CD4-positive, alpha-beta T cell treated with Interleukin-12 subunit alpha and Interleukin-12 subunit beta, for 1 hour (primary cell): ENCODE results near the gene SPARCL1.
"Not testable (repeated sequence)": the region's sequence is repeated elsewhere in the genome, so short reads cannot be mapped to it uniquely, and the experiment has no call there.

Experiments
- DNase-seq: peaks from one replicate; pipeline ENCODE4 v3.0.0-alpha.2; 2020

The SPARCL1 gene

DNA sequence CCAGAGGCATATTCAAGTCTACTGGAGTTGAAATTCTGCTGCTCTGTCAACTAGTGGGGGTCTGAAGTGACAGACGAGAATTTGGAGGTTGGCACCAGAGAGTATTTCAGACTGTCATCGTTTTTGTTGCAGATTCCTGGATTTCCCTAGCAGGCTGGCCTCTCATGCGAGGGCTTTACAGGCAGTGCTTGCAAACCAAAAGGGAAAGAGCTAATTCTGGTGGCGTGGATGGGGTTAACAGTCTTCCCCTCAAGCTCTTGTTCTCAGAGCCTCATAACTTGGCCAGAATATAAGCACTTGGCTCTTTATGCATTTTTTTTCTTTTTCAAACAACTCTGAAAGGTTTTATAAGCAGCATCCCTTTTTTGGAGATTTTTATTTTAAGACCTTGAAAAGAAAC lies at the start of gene SPARCL1:
TSS of gene SPARCL1 (minus strand) at position 190 of the 400 bp plus-strand sequence. CDS start 29,802 bp downstream, outside the sequence.
- DNase-seq: no peak

- DNase-seq: no peak
Observed at GRCh38 chr4:87575983-87576382, 46.8 kb upstream of the SPARCL1 start.

- DNase-seq: no peak
Observed at GRCh38 chr4:87575408-87575807, 46.2 kb upstream of the SPARCL1 start.

GRCh38 chr4:87574996-87575395 lies 45.8 kb upstream of the SPARCL1 start:
- no peak for DNase-seq

DNA sequence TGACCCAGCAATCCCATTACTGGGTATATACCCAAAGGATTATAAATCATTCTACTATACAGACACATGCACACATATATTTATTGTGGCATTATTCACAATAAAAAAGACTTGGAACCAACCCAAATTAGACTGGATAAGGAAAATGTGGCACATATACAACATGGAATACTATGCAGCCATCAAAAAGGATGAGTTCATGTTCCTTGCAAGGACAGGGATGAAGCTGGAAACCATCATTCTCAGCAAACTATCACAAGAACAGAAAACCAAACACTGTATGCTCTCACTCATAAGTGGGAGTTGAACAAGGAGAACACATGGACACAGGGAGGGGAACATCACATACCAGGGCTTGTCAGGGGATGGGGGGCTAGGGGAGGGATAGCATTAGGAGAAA lies 45.2 kb upstream of the SPARCL1 start:
- DNase-seq: not testable (repeated sequence)

- no peak for DNase-seq
Observed at GRCh38 chr4:87570290-87570805, 41.2 kb upstream of the SPARCL1 start.

GRCh38 chr4:87567191-87567590 lies 38.0 kb upstream of the SPARCL1 start:
- no peak for DNase-seq

DNA sequence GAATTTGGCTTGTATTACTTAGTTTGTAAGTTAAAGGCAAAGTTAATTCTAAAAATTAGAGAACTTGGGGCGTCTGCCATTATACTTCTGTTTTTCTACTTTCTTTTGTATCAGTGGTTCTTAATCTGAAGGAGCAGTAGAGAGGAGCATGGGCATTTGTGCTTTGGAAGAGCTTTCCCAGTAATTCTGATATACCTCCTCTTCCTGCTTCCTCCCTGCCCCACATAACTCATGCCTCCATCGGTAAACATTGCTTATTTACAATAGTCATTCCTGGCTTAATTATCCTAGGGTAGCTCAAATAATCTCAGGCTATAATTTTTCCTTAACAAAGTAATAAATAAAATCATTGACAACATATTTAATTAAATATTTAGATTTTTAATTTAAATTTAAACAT lies 37.1 kb upstream of the SPARCL1 start:
- DNase-seq: no peak

DNA sequence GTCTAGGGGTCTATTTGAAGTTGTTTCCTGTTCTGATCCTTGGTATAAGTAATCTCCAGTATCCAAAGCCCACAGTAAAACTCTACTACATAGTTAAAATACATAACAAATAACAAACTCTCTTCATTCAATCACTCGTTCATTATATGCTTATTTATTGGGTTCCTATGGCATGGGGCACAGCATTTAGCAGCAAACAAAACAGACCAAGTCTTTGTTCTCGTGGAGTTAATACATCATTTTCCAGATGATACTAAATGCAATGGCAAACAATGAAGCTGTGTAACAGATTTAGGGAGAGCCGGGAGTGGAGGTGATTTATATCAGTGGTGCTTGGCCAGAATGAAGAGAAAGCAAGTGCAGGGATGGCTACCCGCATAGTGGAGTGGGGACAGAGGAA lies 36.6 kb upstream of the SPARCL1 start:
- DNase-seq: no peak

DNA sequence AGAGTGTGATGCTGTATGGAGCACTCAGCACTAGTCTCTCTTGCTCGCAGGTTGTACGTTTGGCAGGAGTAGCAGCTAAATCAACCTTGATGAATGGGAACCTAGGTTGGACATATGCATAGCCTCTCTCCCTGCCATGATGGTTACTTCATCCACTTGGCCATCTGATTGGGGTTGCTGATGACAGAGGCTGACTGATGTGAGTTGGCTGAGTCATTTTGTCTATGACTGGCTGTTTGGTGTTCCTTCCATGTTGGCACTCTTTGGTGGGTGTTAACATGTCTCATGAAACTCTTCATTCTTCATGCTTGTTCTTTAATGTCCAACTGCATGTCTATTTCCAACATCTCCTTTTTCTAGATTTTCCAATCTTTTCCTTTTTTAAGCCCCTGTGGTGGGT lies 31.6 kb upstream of the SPARCL1 start:
- no peak for DNase-seq

DNA sequence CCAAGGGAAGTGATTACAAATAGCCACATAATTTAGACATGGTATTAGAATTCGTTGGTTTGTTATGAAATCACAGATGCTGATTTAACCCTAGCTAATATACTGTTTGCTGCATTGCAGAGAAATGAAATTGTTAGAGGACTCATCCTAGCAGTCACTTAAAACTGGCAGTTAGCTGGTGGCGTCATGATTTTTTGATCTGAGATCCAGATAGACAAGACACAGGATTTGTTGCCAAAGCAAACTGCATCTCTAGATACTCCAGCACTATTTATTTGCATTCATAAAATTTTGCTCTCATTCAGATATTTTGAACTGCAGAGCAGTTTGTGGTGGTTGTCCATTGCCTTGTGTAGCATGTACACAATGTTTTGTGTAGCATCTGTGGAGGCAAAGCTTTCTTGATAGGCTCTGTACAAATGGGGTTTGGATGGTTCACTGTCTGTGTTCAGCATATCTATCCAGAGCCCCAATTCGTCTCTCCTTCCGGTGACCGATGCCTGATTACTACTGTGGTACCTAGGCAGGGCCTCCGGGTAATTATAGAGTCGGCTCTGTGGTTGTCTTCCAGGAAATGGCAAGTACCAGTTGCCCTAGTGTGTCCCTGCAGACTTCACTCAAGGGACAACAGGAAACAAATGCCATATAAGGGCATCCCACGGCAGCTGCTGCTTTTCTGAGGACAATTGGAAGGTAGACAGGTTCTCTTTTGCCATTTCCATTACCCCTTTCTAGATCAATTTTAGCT lies 30.1 kb upstream of the SPARCL1 start:
- DNase-seq: peak; percentile 57

- no peak for DNase-seq
Observed at GRCh38 chr4:87557348-87557747, 28.2 kb upstream of the SPARCL1 start.

- DNase-seq: no peak
Observed at GRCh38 chr4:87555773-87556619, 26.8 kb upstream of the SPARCL1 start.

DNA sequence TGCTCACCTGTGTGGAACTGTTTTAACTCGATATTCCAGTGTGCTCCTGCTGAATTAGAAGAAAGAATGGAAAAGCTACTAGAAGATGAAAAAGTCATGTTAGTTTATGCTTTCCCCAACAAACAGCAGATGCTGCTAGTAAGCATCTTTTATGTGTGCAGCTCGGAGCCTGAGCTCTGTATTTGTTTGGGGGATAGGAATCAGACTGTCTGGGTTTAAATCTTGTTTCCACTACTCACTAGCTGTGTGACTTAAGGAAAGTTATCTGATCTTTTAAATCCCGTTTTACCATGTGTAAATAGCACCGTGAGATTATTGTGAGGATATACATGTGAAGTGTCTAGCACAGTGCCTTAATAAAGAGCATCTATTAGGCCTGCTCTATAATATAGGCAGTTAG lies 24.0 kb upstream of the SPARCL1 start:
- DNase-seq: no peak

DNA sequence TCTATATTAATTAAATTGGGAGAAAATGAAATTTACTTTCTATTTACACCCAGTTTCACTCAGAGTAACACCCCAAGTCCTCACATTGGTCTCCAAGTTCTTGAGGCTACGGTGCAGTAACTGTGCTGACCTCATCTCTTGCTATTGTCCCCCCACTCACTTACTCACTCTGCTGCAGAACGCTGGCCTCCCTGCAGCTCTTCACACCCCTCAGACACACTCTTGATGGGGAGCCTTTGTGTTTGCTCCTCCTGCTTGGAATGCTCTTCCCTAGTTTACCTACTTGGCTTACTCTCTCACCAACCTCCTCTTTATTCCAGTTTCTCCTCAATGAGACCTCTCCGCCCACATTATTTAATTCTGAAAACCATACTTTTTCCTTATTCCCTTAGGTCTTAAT lies 22.2 kb upstream of the SPARCL1 start:
- no peak for DNase-seq

DNA sequence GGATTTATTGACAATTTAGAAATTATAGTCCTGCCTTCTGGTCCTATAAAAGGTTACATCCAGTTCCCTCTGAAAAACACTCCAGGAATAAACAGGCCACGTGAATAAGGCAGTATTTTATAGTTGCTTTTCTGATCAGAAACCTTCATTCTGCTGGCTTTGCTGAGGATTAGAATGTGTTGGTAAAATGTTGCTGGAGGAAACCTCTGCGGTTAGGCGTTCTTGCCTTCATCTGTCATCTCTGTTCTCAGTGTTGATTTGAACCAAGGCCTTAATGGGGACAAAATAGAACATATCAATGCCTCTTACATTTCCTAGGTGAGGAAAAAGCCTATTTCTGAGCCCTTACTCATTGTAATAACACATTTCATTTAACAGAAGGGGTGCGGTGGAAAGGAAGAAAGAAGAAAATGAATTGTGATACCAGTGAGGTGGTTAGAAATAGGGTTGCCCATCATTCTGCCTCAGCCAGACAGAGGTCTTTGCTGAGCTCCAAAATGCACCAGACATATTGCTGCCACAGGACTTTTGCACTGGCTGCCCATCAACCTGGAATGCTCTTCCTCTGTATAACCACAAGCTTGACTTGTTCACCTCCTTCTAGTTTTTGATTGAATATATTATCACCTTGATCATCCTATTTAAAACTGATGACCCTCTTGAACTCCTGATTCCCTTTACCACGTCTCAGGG lies 18.0 kb upstream of the SPARCL1 start:
- DNase-seq: no peak

DNA sequence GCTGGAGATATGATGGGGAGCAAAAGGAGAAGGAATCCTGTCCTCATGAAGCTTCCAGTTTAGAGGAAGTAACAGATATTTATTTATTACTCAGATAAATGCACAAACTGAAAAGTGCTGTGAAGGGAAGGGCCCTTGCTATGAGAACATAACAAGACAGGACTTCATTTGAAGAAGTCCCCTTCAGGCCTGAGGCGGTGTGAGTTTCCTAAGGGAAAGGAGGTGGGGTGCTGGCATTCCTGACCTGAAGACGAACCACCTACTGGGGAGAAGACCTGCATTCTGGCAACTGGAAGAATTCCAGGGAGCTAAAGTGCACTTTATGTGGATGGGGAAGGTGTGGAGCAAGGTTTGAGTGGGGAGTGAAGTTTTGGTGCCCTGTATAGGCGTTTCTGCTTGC lies 15.9 kb upstream of the SPARCL1 start:
- no peak for DNase-seq

GRCh38 chr4:87543835-87544461 lies 14.8 kb upstream of the SPARCL1 start:
- DNase-seq: no peak

GRCh38 chr4:87542734-87543312 lies 13.6 kb upstream of the SPARCL1 start:
- no peak for DNase-seq

DNA sequence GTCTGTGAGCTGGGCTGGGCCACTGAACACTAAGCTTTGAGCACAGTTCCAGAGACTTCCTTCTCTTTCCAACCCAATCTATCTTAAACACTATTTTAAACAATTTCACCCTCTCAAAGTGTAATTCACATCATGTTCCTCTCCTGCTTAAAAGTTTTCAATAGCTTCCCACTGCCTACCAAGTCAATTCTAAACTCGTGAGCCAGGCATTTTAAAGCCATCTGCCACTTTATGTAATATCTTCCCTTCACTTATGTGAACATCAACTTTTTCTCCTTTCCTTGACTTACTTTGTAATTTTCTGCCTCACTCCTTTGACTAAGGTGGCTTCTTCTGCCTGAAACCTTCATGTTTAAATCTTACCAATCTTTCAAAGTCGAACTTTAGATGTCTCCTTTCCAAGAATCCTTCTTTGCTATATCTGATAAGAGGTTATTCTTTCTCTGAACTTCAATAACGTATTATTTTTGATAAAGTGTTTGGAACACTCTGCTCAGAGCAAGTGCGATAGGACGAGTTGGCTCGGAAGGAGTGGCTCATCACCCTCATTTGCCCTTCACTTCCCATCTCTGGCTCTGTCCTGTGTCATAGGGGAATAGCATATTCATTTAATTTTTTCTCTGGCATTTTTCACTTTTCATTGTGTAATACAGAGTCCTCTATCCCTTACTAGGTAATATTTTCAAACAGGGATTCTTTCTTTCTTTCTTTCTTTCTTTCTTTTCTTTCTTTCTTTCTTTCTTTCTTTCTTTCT lies 13.0 kb upstream of the SPARCL1 start:
- DNase-seq: no peak

GRCh38 chr4:87541521-87541920 lies 12.3 kb upstream of the SPARCL1 start:
- DNase-seq: no peak
